SK-N-SH treated with all-trans-retinoic acid at 6 μM for 48 hours (cell line): ENCODE data around the gene LAMA3.

ENCODE experiments used
- ARNTL ChIP-seq: fragments of 450-650 bp; formaldehyde crosslinking; IDR thresholded peaks from 2 replicates; pipeline ENCODE4 v1.5.0; 2020; ENCODE audit warnings: low read depth, mild to moderate bottlenecking, moderate library complexity, borderline replicate concordance
- CREB5 ChIP-seq: fragments of 250-450 bp; sonication (Bioruptor Pico); IDR thresholded peaks from 2 replicates; pipeline ENCODE4 v1.5.1; 2020; ENCODE audit warnings: low read depth, mild to moderate bottlenecking, moderate library complexity
- CSRNP3 ChIP-seq: fragments of 250-450 bp; sonication (Bioruptor Pico); IDR thresholded peaks from 2 replicates; pipeline ENCODE4 v1.5.1; 2021; ENCODE audit warnings: mild to moderate bottlenecking, moderate library complexity
- ISL1 ChIP-seq: fragments of 250-450 bp; sonication (Bioruptor Pico); IDR thresholded peaks from 2 replicates; pipeline ENCODE4 v2.1.2; 2022; ENCODE audit warnings: mild to moderate bottlenecking, moderate library complexity
- OSR1 ChIP-seq: fragments of 250-450 bp; sonication (Bioruptor Pico); IDR thresholded peaks from 2 replicates; pipeline ENCODE4 v1.8.0; 2022; ENCODE audit warnings: moderate library complexity, mild to moderate bottlenecking, inconsistent platforms
- PATZ1 ChIP-seq: fragments of 250-450 bp; sonication (Bioruptor Pico); IDR thresholded peaks from 2 replicates; pipeline ENCODE4 v1.8.0; 2020; ENCODE audit warnings: mild to moderate bottlenecking, moderate library complexity, borderline replicate concordance
- PPARA ChIP-seq: fragments of 250-450 bp; sonication (Bioruptor Pico); IDR thresholded peaks from 2 replicates; pipeline ENCODE4 v1.5.0; 2020; ENCODE audit warnings: mild to moderate bottlenecking, borderline replicate concordance
- TOX ChIP-seq: fragments of 250-450 bp; sonication (Bioruptor Pico); IDR thresholded peaks from 2 replicates; pipeline ENCODE4 v1.8.0; 2021; ENCODE audit warnings: mild to moderate bottlenecking, moderate library complexity, borderline replicate concordance
- TSHZ2 ChIP-seq: fragments of 250-450 bp; sonication (Bioruptor Pico); IDR thresholded peaks from 2 replicates; pipeline ENCODE4 v1.5.0; 2020; ENCODE audit warnings: mild to moderate bottlenecking, moderate library complexity
- ZFP3 ChIP-seq: fragments of 250-450 bp; sonication (Bioruptor Pico); IDR thresholded peaks from 2 replicates; pipeline ENCODE4 v1.5.0; 2020; ENCODE audit warnings: mild to moderate bottlenecking, moderate library complexity
- ZFP30 ChIP-seq: fragments of 450-650 bp; formaldehyde crosslinking; IDR thresholded peaks from 2 replicates; pipeline ENCODE4 v1.5.0; 2022; ENCODE audit warnings: mild to moderate bottlenecking, moderate library complexity
- ZNF565 ChIP-seq: fragments of 450-650 bp; formaldehyde crosslinking; conservative IDR thresholded peaks from 2 replicates; pipeline ENCODE4 v1.5.0; 2020; ENCODE audit warnings: low read depth, mild to moderate bottlenecking, moderate library complexity

GRCh38 chr18:23756590-23757436 lies 67.6 kb downstream of the LAMA3 start:
- TF ChIP-seq PATZ1 (CRISPR knock-in tag): no peak
- no peak for TF ChIP-seq ARNTL (CRISPR knock-in tag)
- TF ChIP-seq ISL1 (CRISPR knock-in tag): no peak
- no peak for TF ChIP-seq ZFP30
- TF ChIP-seq PPARA (CRISPR knock-in tag): no peak
- no peak for TF ChIP-seq CREB5
- no peak for TF ChIP-seq TSHZ2 (CRISPR knock-in tag)
- no peak for TF ChIP-seq ZNF565
- TF ChIP-seq TOX (CRISPR knock-in tag): no peak
- no peak for TF ChIP-seq OSR1
- TF ChIP-seq ZFP3 (CRISPR knock-in tag): no peak
- TF ChIP-seq CSRNP3 (CRISPR knock-in tag): no peak
